Stimulated activated CD4-positive, alpha-beta T cell treated with anti-CD3 and anti-CD28 coated beads, Interleukin-12 subunit alpha, Interleukin-12 subunit beta, amount 100 ng/mL, for 24 hours (primary cell): ENCODE measurements around the gene ATG4C.

Source experiments
- DNase-seq, 2 experiments: peaks; one replicate each; pipeline ENCODE4 v3.0.0-alpha.2; 2020; ENCODE audit warnings: low read depth in 2 of 2

ATG4C gene

DNA sequence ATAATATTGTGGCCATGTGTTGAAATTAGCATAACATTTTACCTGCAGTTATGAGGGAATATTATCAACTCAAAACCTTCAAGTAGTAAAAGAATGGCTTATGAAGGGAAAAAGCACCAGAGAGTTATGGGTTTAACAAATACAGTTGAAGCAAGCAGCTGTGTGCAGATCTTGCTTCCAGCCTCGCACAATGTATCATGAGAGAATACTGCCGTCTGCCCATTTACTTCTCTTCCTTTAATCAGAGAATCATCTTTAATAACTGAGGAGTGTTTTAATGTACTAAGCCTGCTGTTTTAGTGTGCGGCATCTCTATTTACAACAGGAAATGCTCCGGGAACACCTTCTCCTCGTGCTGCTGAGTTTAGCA, 120.9 kb downstream of the ATG4C start:
- DNase-seq = no peak

DNA sequence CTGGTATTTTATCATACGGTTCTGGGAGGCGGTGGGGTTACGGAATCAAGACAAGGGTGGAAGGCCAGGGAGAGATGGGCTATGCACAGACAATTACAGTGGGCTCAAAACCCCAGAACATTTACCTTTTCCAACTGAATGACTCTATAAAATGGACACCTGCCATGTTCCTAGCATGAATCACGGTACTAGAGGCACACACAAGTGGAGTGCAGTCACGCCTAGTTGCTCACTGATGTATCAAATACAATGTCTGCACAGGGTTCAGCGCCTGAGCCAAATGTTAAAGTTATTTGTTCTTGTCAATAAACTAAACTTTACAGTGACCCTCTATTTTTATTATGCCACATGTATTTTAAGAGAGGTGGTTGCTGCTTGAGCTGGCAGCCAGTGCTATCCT, 121.4 kb downstream of the ATG4C start:
- DNase-seq = no peak

- no peak for DNase-seq
These were observed 121.9 kb downstream of the ATG4C start for GRCh38 chr1:62905872-62906271.

- no peak for DNase-seq
These were observed 122.5 kb downstream of the ATG4C start for GRCh38 chr1:62906428-62906886.

DNA sequence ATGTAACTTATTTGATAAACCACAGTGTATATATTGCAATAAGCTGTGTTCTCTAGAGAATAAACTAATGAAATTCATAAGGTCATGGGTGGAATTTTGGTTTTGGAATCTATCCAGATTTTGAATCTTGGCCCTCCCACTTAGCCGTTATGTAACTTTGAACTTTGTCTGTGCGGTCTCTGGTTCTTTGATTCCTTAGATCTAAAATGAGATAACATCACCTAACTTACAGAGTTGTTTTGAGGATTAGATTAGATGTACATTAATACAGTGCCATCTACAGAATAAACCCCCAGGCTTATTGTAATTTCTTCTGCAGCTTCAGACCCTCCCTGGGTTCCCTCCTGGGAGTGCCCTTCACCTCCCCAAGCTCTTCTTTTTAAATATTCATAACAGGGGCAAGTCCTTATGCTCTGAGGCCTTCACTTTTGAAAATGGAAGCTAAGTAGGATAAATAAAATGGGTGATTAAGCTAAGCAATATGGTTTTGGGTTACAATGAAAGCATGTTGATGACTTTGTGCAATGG, 124.3 kb downstream of the ATG4C start:
- DNase-seq = no peak

- no peak for DNase-seq
These were observed 128.2 kb downstream of the ATG4C start for GRCh38 chr1:62912028-62912638.
